ENCODE measurements around the gene RELN.

RELN gene

GRCh38 chr7:103947026-103947655, 42.3 kb downstream of the RELN start:
- H3K27ac ChIP-seq (ENCODE audit: low read length) = no peak overlapping the region
- DNase-seq (ENCODE audit: low read depth, low spot score) = no peak
- no peaks in the 10 kb centered on the region for H3K4me1 ChIP-seq (ENCODE audit: control insufficient read depth, insufficient read depth, low read length)
- H3K27me3 ChIP-seq (ENCODE audit: control insufficient read depth, insufficient read depth, low read length) = no peaks in the 10 kb centered on the region
- WGBS (ENCODE audit: insufficient coverage, insufficient read length) = no CpG with 5 or more reads among the region's 2 CpGs
- no peaks in the 10 kb centered on the region for H3K36me3 ChIP-seq (ENCODE audit: control insufficient read depth, insufficient read depth, low read length)
- no peaks in the 10 kb centered on the region for H3K9me3 ChIP-seq (ENCODE audit: control insufficient read depth, insufficient read depth, low read length)
- no peak overlapping the region for H3K4me3 ChIP-seq (ENCODE audit: low read length)

GRCh38 chr7:103944230-103944900, 45.1 kb downstream of the RELN start:
- no peak overlapping the region for H3K27ac ChIP-seq (ENCODE audit: low read length)
- no peaks in the 10 kb centered on the region for H3K36me3 ChIP-seq (ENCODE audit: control insufficient read depth, insufficient read depth, low read length)
- H3K9me3 ChIP-seq (ENCODE audit: control insufficient read depth, insufficient read depth, low read length) = no peaks in the 10 kb centered on the region
- H3K27me3 ChIP-seq (ENCODE audit: control insufficient read depth, insufficient read depth, low read length) = no peaks in the 10 kb centered on the region
- no CpG with 5 or more reads among the region's 6 CpGs for WGBS (ENCODE audit: insufficient coverage, insufficient read length)
- no peak for DNase-seq (ENCODE audit: low read depth, low spot score)
- no peaks in the 10 kb centered on the region for H3K4me1 ChIP-seq (ENCODE audit: control insufficient read depth, insufficient read depth, low read length)
- H3K4me3 ChIP-seq (ENCODE audit: low read length) = no peak overlapping the region

- Histone ChIP-seq H3K4me3 (ENCODE audit: low read length) (no peak overlapping the region), H3K4me1 (ENCODE audit: control insufficient read depth, insufficient read depth, low read length) (no peaks in the 10 kb centered on the region), H3K9me3 (ENCODE audit: control insufficient read depth, insufficient read depth, low read length) (no peaks in the 10 kb centered on the region), H3K36me3 (ENCODE audit: control insufficient read depth, insufficient read depth, low read length) (no peaks in the 10 kb centered on the region), H3K27ac (ENCODE audit: low read length) (no peak overlapping the region), H3K27me3 (ENCODE audit: control insufficient read depth, insufficient read depth, low read length) (no peaks in the 10 kb centered on the region)
- no CpG with 5 or more reads among the region's 3 CpGs for WGBS (ENCODE audit: insufficient coverage, insufficient read length)
- DNase-seq (ENCODE audit: low read depth, low spot score) = no peak
Observed at GRCh38 chr7:103941976-103942375, 47.5 kb downstream of the RELN start.

- Histone ChIP-seq H3K4me1 (ENCODE audit: control insufficient read depth, insufficient read depth, low read length) (no peaks in the 10 kb centered on the region), H3K4me3 (ENCODE audit: low read length) (no peak overlapping the region), H3K27ac (ENCODE audit: low read length) (no peak overlapping the region), H3K36me3 (ENCODE audit: control insufficient read depth, insufficient read depth, low read length) (no peaks in the 10 kb centered on the region), H3K27me3 (ENCODE audit: control insufficient read depth, insufficient read depth, low read length) (no peaks in the 10 kb centered on the region), H3K9me3 (ENCODE audit: control insufficient read depth, insufficient read depth, low read length) (no peaks in the 10 kb centered on the region)
- WGBS (ENCODE audit: insufficient coverage, insufficient read length) = no CpG with 5 or more reads among the region's 6 CpGs
- no peak for DNase-seq (ENCODE audit: low read depth, low spot score)
Observed at GRCh38 chr7:103940382-103941268, 48.8 kb downstream of the RELN start.

- Histone ChIP-seq H3K36me3 (ENCODE audit: control insufficient read depth, insufficient read depth, low read length) (no peaks in the 10 kb centered on the region), H3K4me1 (ENCODE audit: control insufficient read depth, insufficient read depth, low read length) (0 out of 2 replicates have a peak, but pooled peaks cover 2% of the 10 kb centered on the region), H3K9me3 (ENCODE audit: control insufficient read depth, insufficient read depth, low read length) (no peaks in the 10 kb centered on the region), H3K27me3 (ENCODE audit: control insufficient read depth, insufficient read depth, low read length) (no peaks in the 10 kb centered on the region), H3K27ac (ENCODE audit: low read length) (no peak overlapping the region), H3K4me3 (ENCODE audit: low read length) (no peak overlapping the region)
- no peak for DNase-seq (ENCODE audit: low read depth, low spot score)
- no CpG with 5 or more reads among the region's 3 CpGs for WGBS (ENCODE audit: insufficient coverage, insufficient read length)
Observed at GRCh38 chr7:103937680-103938079, 51.8 kb downstream of the RELN start.

- no CpG with 5 or more reads among the region's 2 CpGs for WGBS (ENCODE audit: insufficient coverage, insufficient read length)
- no peak for DNase-seq (ENCODE audit: low read depth, low spot score)
- Histone ChIP-seq H3K27ac (ENCODE audit: low read length) (no peak overlapping the region), H3K9me3 (ENCODE audit: control insufficient read depth, insufficient read depth, low read length) (no peaks in the 10 kb centered on the region), H3K27me3 (ENCODE audit: control insufficient read depth, insufficient read depth, low read length) (no peaks in the 10 kb centered on the region), H3K36me3 (ENCODE audit: control insufficient read depth, insufficient read depth, low read length) (no peaks in the 10 kb centered on the region), H3K4me1 (ENCODE audit: control insufficient read depth, insufficient read depth, low read length) (0 out of 2 replicates have a peak, but pooled peaks cover 3% of the 10 kb centered on the region), H3K4me3 (ENCODE audit: low read length) (no peak overlapping the region)
Observed at GRCh38 chr7:103936558-103936957, 52.9 kb downstream of the RELN start.

GRCh38 chr7:103934508-103934907, 55.0 kb downstream of the RELN start:
- DNase-seq (ENCODE audit: low read depth, low spot score) = no peak
- no CpG with 5 or more reads among the region's 1 CpG for WGBS (ENCODE audit: insufficient coverage, insufficient read length)
- Histone ChIP-seq H3K9me3 (ENCODE audit: control insufficient read depth, insufficient read depth, low read length) (no peaks in the 10 kb centered on the region), H3K4me3 (ENCODE audit: low read length) (no peak overlapping the region), H3K4me1 (ENCODE audit: control insufficient read depth, insufficient read depth, low read length) (0 out of 2 replicates have a peak, but pooled peaks cover 3% of the 10 kb centered on the region), H3K27me3 (ENCODE audit: control insufficient read depth, insufficient read depth, low read length) (no peaks in the 10 kb centered on the region), H3K27ac (ENCODE audit: low read length) (no peak overlapping the region), H3K36me3 (ENCODE audit: control insufficient read depth, insufficient read depth, low read length) (no peaks in the 10 kb centered on the region)

GRCh38 chr7:103932389-103932788, 57.1 kb downstream of the RELN start:
- no peak overlapping the region for H3K4me3 ChIP-seq (ENCODE audit: low read length)
- H3K4me1 ChIP-seq (ENCODE audit: control insufficient read depth, insufficient read depth, low read length) = 0 out of 2 replicates have a peak, but pooled peaks cover 3% of the 10 kb centered on the region
- DNase-seq (ENCODE audit: low read depth, low spot score) = no peak
- no peaks in the 10 kb centered on the region for H3K36me3 ChIP-seq (ENCODE audit: control insufficient read depth, insufficient read depth, low read length)
- no CpG with 5 or more reads among the region's 2 CpGs for WGBS (ENCODE audit: insufficient coverage, insufficient read length)
- H3K27me3 ChIP-seq (ENCODE audit: control insufficient read depth, insufficient read depth, low read length) = no peaks in the 10 kb centered on the region
- H3K27ac ChIP-seq (ENCODE audit: low read length) = no peak overlapping the region
- H3K9me3 ChIP-seq (ENCODE audit: control insufficient read depth, insufficient read depth, low read length) = no peaks in the 10 kb centered on the region

- Histone ChIP-seq H3K4me1 (ENCODE audit: control insufficient read depth, insufficient read depth, low read length) (0 out of 2 replicates have a peak, but pooled peaks cover 3% of the 10 kb centered on the region), H3K4me3 (ENCODE audit: low read length) (no peak overlapping the region), H3K36me3 (ENCODE audit: control insufficient read depth, insufficient read depth, low read length) (no peaks in the 10 kb centered on the region), H3K9me3 (ENCODE audit: control insufficient read depth, insufficient read depth, low read length) (no peaks in the 10 kb centered on the region), H3K27ac (ENCODE audit: low read length) (no peak overlapping the region), H3K27me3 (ENCODE audit: control insufficient read depth, insufficient read depth, low read length) (no peaks in the 10 kb centered on the region)
- DNase-seq (ENCODE audit: low read depth, low spot score) = no peak
- no CpG with 5 or more reads among the region's 1 CpG for WGBS (ENCODE audit: insufficient coverage, insufficient read length)
Observed at GRCh38 chr7:103929901-103930311, 59.6 kb downstream of the RELN start.

- no peaks in the 10 kb centered on the region for H3K27me3 ChIP-seq (ENCODE audit: control insufficient read depth, insufficient read depth, low read length)
- no peak for DNase-seq (ENCODE audit: low read depth, low spot score)
- no CpG with 5 or more reads among the region's 1 CpG for WGBS (ENCODE audit: insufficient coverage, insufficient read length)
- no peaks in the 10 kb centered on the region for H3K36me3 ChIP-seq (ENCODE audit: control insufficient read depth, insufficient read depth, low read length)
- no peak overlapping the region for H3K27ac ChIP-seq (ENCODE audit: low read length)
- no peaks in the 10 kb centered on the region for H3K9me3 ChIP-seq (ENCODE audit: control insufficient read depth, insufficient read depth, low read length)
- no peak overlapping the region for H3K4me3 ChIP-seq (ENCODE audit: low read length)
- H3K4me1 ChIP-seq (ENCODE audit: control insufficient read depth, insufficient read depth, low read length) = 0 out of 2 replicates have a peak, but pooled peaks cover 3% of the 10 kb centered on the region
Observed at GRCh38 chr7:103928581-103928980, 60.9 kb downstream of the RELN start.
